H9 (cell line): ENCODE data around the gene RASL10A. TPM values are rescaled to one million over a fixed set of nuclear protein-coding genes. Genes with fewer than 3 reads are reported as not detected.

Experiments
- DNase-seq: peaks from one replicate; pipeline ENCODE4 v3.0.0-alpha.2; 2017
- H2AFZ ChIP-seq: one replicate; pipeline ENCODE4 v1.6.1; 2013; ENCODE audit warnings: mild to moderate bottlenecking, low read length, control low read depth, moderate library complexity
- H2AK5ac ChIP-seq: 2 replicates; pipeline ENCODE4 v1.6.1; 2013; ENCODE audit warnings: low read length, control low read depth, mixed read lengths; ENCODE audit not compliant: insufficient read length
- H2BK120ac ChIP-seq: one replicate; pipeline ENCODE4 v1.6.1; 2013; ENCODE audit warnings: low read depth, mild to moderate bottlenecking, low read length, control low read depth, inconsistent platforms; ENCODE audit not compliant: poor library complexity, severe bottlenecking
- H2BK12ac ChIP-seq: 2 replicates; pipeline ENCODE4 v1.6.1; 2013; ENCODE audit warnings: low read length, control low read depth, mixed read lengths, low read depth; ENCODE audit not compliant: insufficient read length
- H2BK15ac ChIP-seq: 2 replicates; pipeline ENCODE4 v1.6.1; 2013; ENCODE audit warnings: low read depth, low read length, control low read depth
- H2BK20ac ChIP-seq: one replicate; pipeline ENCODE4 v1.6.1; 2013; ENCODE audit warnings: low read depth, mild to moderate bottlenecking, low read length, control low read depth, inconsistent platforms; ENCODE audit not compliant: poor library complexity, severe bottlenecking
- H2BK5ac ChIP-seq: 2 replicates; pipeline ENCODE4 v1.6.1; 2013; ENCODE audit warnings: low read length, control low read depth, mixed read lengths; ENCODE audit not compliant: insufficient read length
- H3K14ac ChIP-seq: 2 replicates; pipeline ENCODE4 v1.6.1; 2013; ENCODE audit warnings: low read length, control low read depth; ENCODE audit not compliant: insufficient read depth
- H3K18ac ChIP-seq: 2 replicates; pipeline ENCODE4 v1.6.1; 2013; ENCODE audit warnings: low read depth, mild to moderate bottlenecking, mixed read lengths, low read length, control low read depth; ENCODE audit not compliant: insufficient read length
- H3K23ac ChIP-seq: 2 replicates; pipeline ENCODE4 v1.6.1; 2013; ENCODE audit warnings: low read length, control low read depth, mixed read lengths, low read depth; ENCODE audit not compliant: insufficient read length
- H3K23me2 ChIP-seq: 2 replicates; pipeline ENCODE4 v1.6.1; 2013; ENCODE audit warnings: low read depth, mild to moderate bottlenecking, mixed read lengths, low read length, control low read depth; ENCODE audit not compliant: insufficient read length, poor library complexity, severe bottlenecking
- H3K27ac ChIP-seq: 2 replicates; pipeline ENCODE4 v1.5.1; 2013; ENCODE audit warnings: low read length, control low read depth, mixed read lengths, low read depth; ENCODE audit not compliant: insufficient read length
- H3K27me3 ChIP-seq: 2 replicates; pipeline ENCODE4 v1.6.1; 2013; ENCODE audit warnings: low read length, control low read depth, inconsistent platforms; ENCODE audit not compliant: insufficient read depth
- H3K4ac ChIP-seq: 2 replicates; pipeline ENCODE4 v1.6.1; 2013; ENCODE audit warnings: low read depth, mild to moderate bottlenecking, control low read depth, inconsistent platforms, low read length, moderate library complexity
- H3K4me1 ChIP-seq: 2 replicates; pipeline ENCODE4 v1.6.1; 2013; ENCODE audit warnings: low read length, control low read depth, inconsistent platforms; ENCODE audit not compliant: insufficient read depth
- H3K4me2 ChIP-seq: 2 replicates; pipeline ENCODE4 v1.6.1; 2013; ENCODE audit warnings: low read length, control low read depth, mixed read lengths; ENCODE audit not compliant: insufficient read length, insufficient read depth
- H3K56ac ChIP-seq: 2 replicates; pipeline ENCODE4 v1.6.1; 2013; ENCODE audit warnings: low read depth, mild to moderate bottlenecking, mixed read lengths, low read length, control low read depth; ENCODE audit not compliant: insufficient read length
- H3K79me1 ChIP-seq: 2 replicates; pipeline ENCODE4 v1.6.1; 2013; ENCODE audit warnings: low read depth, mild to moderate bottlenecking, moderate library complexity, low read length, control low read depth, inconsistent platforms; ENCODE audit not compliant: insufficient read depth, poor library complexity, severe bottlenecking
- H3K79me2 ChIP-seq: 2 replicates; pipeline ENCODE4 v1.6.1; 2013; ENCODE audit warnings: low read length, control low read depth, inconsistent platforms; ENCODE audit not compliant: insufficient read depth
- H3K9ac ChIP-seq: 2 replicates; pipeline ENCODE4 v1.6.1; 2013; ENCODE audit warnings: low read length, control low read depth, mixed read lengths; ENCODE audit not compliant: insufficient read length; ENCODE audit errors: extremely low read depth
- H3K9me3 ChIP-seq: one replicate; pipeline ENCODE4 v1.6.1; 2013; ENCODE audit warnings: low read depth, low read length, inconsistent platforms; ENCODE audit not compliant: control insufficient read depth
- H3T11ph ChIP-seq: one replicate; pipeline ENCODE4 v1.6.1; 2013; ENCODE audit warnings: mild to moderate bottlenecking, low read length, control low read depth, inconsistent platforms
- H4K20me1 ChIP-seq: one replicate; pipeline ENCODE4 v1.6.1; 2013; ENCODE audit not compliant: control insufficient read depth, insufficient read length, insufficient read depth
- H4K5ac ChIP-seq: 2 replicates; pipeline ENCODE4 v1.6.1; 2013; ENCODE audit warnings: low read depth, mild to moderate bottlenecking, mixed read lengths, low read length, control low read depth; ENCODE audit not compliant: insufficient read length
- H4K8ac ChIP-seq: replicated peaks from 2 replicates; pipeline ENCODE4 v1.6.1; 2013; ENCODE audit warnings: low read length, control low read depth, mixed read lengths, low read depth; ENCODE audit not compliant: insufficient read length
- H4K91ac ChIP-seq: 2 replicates; pipeline ENCODE4 v1.6.1; 2013; ENCODE audit warnings: low read depth, mild to moderate bottlenecking, moderate library complexity, mixed read lengths, low read length, control low read depth; ENCODE audit not compliant: insufficient read length
- H3K27ac Mint-ChIP-seq, 3 experiments: 2 replicates in 2 of 3; 3 replicates in 1 of 3; pipeline ENCODE4 v1.8.0; 2020 to 2021; ENCODE audit warnings: mixed read lengths in 3 of 3, mild to moderate bottlenecking in 1 of 3, moderate library complexity in 1 of 3
- H3K27me3 Mint-ChIP-seq: 2 replicates; pipeline ENCODE4 v1.8.0; 2021; ENCODE audit warnings: low read depth, mild to moderate bottlenecking, moderate library complexity, mixed read lengths
- H3K36me3 Mint-ChIP-seq, 3 experiments: 2 replicates in 2 of 3; 3 replicates in 1 of 3; pipeline ENCODE4 v1.8.0; 2020 to 2021; ENCODE audit warnings: low read depth in 3 of 3, mixed read lengths in 3 of 3; ENCODE audit not compliant: insufficient read depth in 1 of 3
- H3K4me1 Mint-ChIP-seq, 2 experiments: 2 replicates each; pipeline ENCODE4 v1.8.0; 2020; ENCODE audit warnings: mixed read lengths in 2 of 2
- H3K4me3 Mint-ChIP-seq, 2 experiments: 2 replicates in 1 of 2; 3 replicates in 1 of 2; pipeline ENCODE4 v1.8.0; 2020 to 2021; ENCODE audit warnings: mild to moderate bottlenecking in 2 of 2, mixed read lengths in 2 of 2, moderate library complexity in 1 of 2
- H3K9me3 Mint-ChIP-seq, 2 experiments: 2 replicates in 1 of 2; 3 replicates in 1 of 2; pipeline ENCODE4 v1.8.0; 2020; ENCODE audit warnings: mild to moderate bottlenecking in 2 of 2, mixed read lengths in 2 of 2, moderate library complexity in 1 of 2
- WGBS: extraction: QIAGEN DNeasy Blood & Tissue Kit; methylation state at CpG from one replicate; pipeline ENCODE4 v1.1.7; 2013; ENCODE audit warnings: missing lambda C conversion rate, low lambda C conversion rate, mixed read lengths; ENCODE audit not compliant: insufficient read length; ENCODE audit errors: extremely low coverage; 5-methylcytosine and 5-hydroxymethylcytosine counted together
- total RNA-seq: library from RNA; stranded (reverse); gene quantifications from 2 replicates; pipeline ENCODE4 v1.2.1, GENCODE V29; 2021
- TF ChIP-seq, protein P1 (sequence below): fragments of 200-600 bp; sonication (generic); conservative IDR thresholded peaks from 3 replicates; pipeline ENCODE4 v1.8.0; 2021; ENCODE audit warnings: antibody characterized with exemption, mild to moderate bottlenecking

The RASL10A gene
- total RNA-seq, 1 experiment from 2014 or later: 0.90 TPM

- Histone ChIP-seq H2BK20ac (no peak overlapping the region), H3K23ac (no peak overlapping the region), H4K5ac (no peak overlapping the region), H3K4ac (no peak overlapping the region), H3K56ac (no peak overlapping the region), H3K27me3 (no peaks in the 10 kb centered on the region), H3K27ac (no peak overlapping the region), H3K79me2 (no peaks in the 10 kb centered on the region), H2BK5ac (no peak overlapping the region), H4K91ac (no peak overlapping the region), H3K14ac (no peak overlapping the region), H3T11ph (no peak overlapping the region), H2BK120ac (no peak overlapping the region), H4K20me1 (no peaks in the 10 kb centered on the region), H3K9ac (no peak overlapping the region), H2AFZ (no peak overlapping the region), H3K23me2 (no peaks in the 10 kb centered on the region), H2BK12ac (no peak overlapping the region), H3K4me1 (no peaks in the 10 kb centered on the region), H2BK15ac (no peak overlapping the region), H3K4me2 (no peak overlapping the region), H2AK5ac (no peak overlapping the region), H3K9me3 (no peaks in the 10 kb centered on the region), H4K8ac (no peak overlapping the region), H3K79me1 (no peaks in the 10 kb centered on the region), H3K18ac (no peak overlapping the region)
- peaks cover 0 to 7% of the 10 kb centered on the region in 2 experiments; a peak in 1 of 4 replicates for H3K4me1 Mint-ChIP-seq
- no peak overlapping the region for H3K4me3 Mint-ChIP-seq
- 0 out of 7 replicates have a peak overlapping the region, but pooled peaks of 1 of the 3 experiments have one; percentile 44 for H3K27ac Mint-ChIP-seq
- DNase-seq: no peak
- no peaks in the 10 kb centered on the region for H3K9me3 Mint-ChIP-seq
- no peaks in the 10 kb centered on the region for H3K27me3 Mint-ChIP-seq
- TF ChIP-seq, protein P1, sequence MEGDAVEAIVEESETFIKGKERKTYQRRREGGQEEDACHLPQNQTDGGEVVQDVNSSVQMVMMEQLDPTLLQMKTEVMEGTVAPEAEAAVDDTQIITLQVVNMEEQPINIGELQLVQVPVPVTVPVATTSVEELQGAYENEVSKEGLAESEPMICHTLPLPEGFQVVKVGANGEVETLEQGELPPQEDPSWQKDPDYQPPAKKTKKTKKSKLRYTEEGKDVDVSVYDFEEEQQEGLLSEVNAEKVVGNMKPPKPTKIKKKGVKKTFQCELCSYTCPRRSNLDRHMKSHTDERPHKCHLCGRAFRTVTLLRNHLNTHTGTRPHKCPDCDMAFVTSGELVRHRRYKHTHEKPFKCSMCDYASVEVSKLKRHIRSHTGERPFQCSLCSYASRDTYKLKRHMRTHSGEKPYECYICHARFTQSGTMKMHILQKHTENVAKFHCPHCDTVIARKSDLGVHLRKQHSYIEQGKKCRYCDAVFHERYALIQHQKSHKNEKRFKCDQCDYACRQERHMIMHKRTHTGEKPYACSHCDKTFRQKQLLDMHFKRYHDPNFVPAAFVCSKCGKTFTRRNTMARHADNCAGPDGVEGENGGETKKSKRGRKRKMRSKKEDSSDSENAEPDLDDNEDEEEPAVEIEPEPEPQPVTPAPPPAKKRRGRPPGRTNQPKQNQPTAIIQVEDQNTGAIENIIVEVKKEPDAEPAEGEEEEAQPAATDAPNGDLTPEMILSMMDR: no peak
- WGBS: no CpG with 5 or more reads among the region's 5 CpGs
- peaks cover 63 to 99% (median 96%) of the 10 kb centered on the region in 3 experiments for H3K36me3 Mint-ChIP-seq
Measured at GRCh38 chr22:29290061-29290460, 25.4 kb downstream of the RASL10A start.
